A673 (cell line): ENCODE results near the gene HELZ.

Experiments
- CTCF ChIP-seq: fragments of 300-800, 200-600 bp; sonication (generic); conservative IDR thresholded peaks from 2 replicates; pipeline ENCODE4 v1.5.1; 2017; ENCODE audit warnings: low read depth, mild to moderate bottlenecking, antibody characterized with exemption, low read length, moderate library complexity, mixed read lengths
- EZH2 ChIP-seq: fragments of 200-600 bp; sonication (generic); IDR thresholded peaks from 2 replicates; pipeline ENCODE4 v1.6.1; 2017; ENCODE audit warnings: borderline replicate concordance, low read depth, mild to moderate bottlenecking, mixed read lengths, antibody characterized with exemption, low read length; ENCODE audit not compliant: poor library complexity, severe bottlenecking

GRCh38 chr17:67105213-67105612 lies 139.8 kb downstream of the HELZ start:
- TF ChIP-seq CTCF (no peak), EZH2 (no peak)
